Mucosa of descending colon (tissue), 3 donors: ENCODE results near the gene CENPP. TPM values are rescaled to one million over a fixed set of nuclear protein-coding genes. Genes with fewer than 3 reads are reported as not detected.

Experiments
- ATAC-seq: fragments of 200-7000 bp; cut with Tn5 transposase; one replicate; pipeline ENCODE4 v1.9.1; 2020; ENCODE audit warnings: mild to moderate bottlenecking, moderate library complexity
- DNase-seq, 3 donors: peaks; one replicate each; pipeline ENCODE4 v3.0.0-alpha.2; 2020
- H3K36me3 ChIP-seq: fragments of 200-600 bp; one replicate; pipeline ENCODE4 v1.8.0; 2021; ENCODE audit warnings: low read depth, mild to moderate bottlenecking
- H3K4me1 ChIP-seq: fragments of 200-600 bp; one replicate; pipeline ENCODE4 v1.8.0; 2021; ENCODE audit warnings: low read depth, mild to moderate bottlenecking
- H3K4me3 ChIP-seq: fragments of 200-600 bp; one replicate; pipeline ENCODE4 v1.8.0; 2021; ENCODE audit warnings: mild to moderate bottlenecking
- H3K9me3 ChIP-seq: fragments of 200-600 bp; one replicate; pipeline ENCODE4 v1.8.0; 2021; ENCODE audit warnings: mild to moderate bottlenecking
- CTCF ChIP-seq: fragments of 200-600 bp; IDR thresholded peaks from one replicate; pipeline ENCODE4 v1.8.0; 2022; ENCODE audit warnings: antibody characterized with exemption, mild to moderate bottlenecking
- intact Hi-C, 2 donors: fragments of 100-400 bp; cut with DNase I in 1 of 2; cut with micrococcal nuclease in 1 of 2; formaldehyde crosslinking; loops; one replicate each; pipeline versions ENCODE4 v1.11.0 to v1.11.1; 2022; cut with DNase I, micrococcal nuclease
- total RNA-seq, 3 donors: library from RNA; stranded (reverse); fragmentation: NEBNext Ultra II Directional in 2 of 3; extraction: Animal tissue kit (Norgen Biotek cat#: 25700) in 2 of 3; gene quantifications; one replicate each; pipeline versions ENCODE4 v1.2.1 to v1.2.4, GENCODE V29; 2021 to 2023
- donor health status: DM: no; HTN: no; CAD: no; lungs with moderate emphysema.
- donor health status: DM: no; HTN: no; CAD: no.
- donor health status: DM: no; HTN: yes; CAD: no.

Gene CENPP
- total RNA-seq, 3 donors from 2014 or later: 2.0 to 4.9 (median 3.3) TPM

GRCh38 chr9:92650839-92651621 is 325.3 kb downstream of the CENPP start:
- DNase-seq: no peak
- intact Hi-C loops: no loop called here
- Histone ChIP-seq H3K9me3 (no peaks in the 10 kb centered on the region), H3K4me1 (no peaks in the 10 kb centered on the region), H3K4me3 (no peak overlapping the region), H3K36me3 (no peaks in the 10 kb centered on the region)
- no peak for ATAC-seq
- no peak for TF ChIP-seq CTCF

- Histone ChIP-seq H3K4me1 (no peaks in the 10 kb centered on the region), H3K9me3 (no peaks in the 10 kb centered on the region), H3K4me3 (no peak overlapping the region), H3K36me3 (no peaks in the 10 kb centered on the region)
- intact Hi-C loops: no loop called here
- TF ChIP-seq CTCF: no peak
- ATAC-seq (no peak), DNase-seq (no peak)
Observed at GRCh38 chr9:92652461-92652860, 326.7 kb downstream of the CENPP start.

DNA sequence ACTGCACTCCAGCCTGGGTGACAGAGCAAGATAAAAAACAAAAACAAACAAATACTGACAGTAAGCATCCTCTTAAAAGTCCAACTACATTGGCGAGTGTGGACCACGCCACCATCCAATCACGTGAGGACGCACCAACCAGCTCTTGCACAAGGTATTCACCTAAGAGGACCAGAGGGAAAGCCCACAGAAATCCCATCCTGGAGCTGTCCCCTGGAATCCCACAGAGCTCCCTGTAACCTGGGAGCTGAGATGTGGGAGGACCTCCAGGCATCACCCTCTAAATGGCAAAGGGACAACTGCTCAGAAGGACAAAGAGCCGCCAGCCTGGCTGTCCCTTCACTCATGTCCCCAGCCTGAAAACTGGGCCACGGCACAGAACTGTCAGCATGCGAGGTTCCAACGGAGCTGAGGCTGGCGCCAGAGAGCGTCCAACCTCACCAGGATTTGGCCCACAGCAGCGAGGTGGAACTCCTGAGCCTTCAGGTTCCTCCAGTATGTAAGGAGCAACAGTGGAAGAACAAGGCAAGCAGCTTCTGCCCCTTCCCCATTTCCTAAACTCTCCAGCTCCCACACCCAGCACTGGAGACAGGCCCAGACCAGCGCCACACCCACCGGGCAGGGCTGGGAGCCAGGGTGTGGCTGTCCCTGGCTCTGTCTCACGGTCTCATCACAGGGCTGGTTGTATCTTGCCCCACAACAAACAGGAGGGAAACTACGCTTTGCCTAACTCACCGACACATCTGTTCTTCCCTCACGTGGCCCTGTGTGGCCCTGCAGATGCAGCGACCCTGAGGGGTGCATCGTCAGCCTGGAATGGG is 328.9 kb downstream of the CENPP start:
- Histone ChIP-seq H3K9me3 (no peaks in the 10 kb centered on the region), H3K4me1 (no peaks in the 10 kb centered on the region), H3K36me3 (no peaks in the 10 kb centered on the region), H3K4me3 (no peak overlapping the region)
- no peak for TF ChIP-seq CTCF
- ATAC-seq (peak; percentile 64), DNase-seq (peak in 1 of 3 donors; percentile 57)
- intact Hi-C loops: no loop called here

DNA sequence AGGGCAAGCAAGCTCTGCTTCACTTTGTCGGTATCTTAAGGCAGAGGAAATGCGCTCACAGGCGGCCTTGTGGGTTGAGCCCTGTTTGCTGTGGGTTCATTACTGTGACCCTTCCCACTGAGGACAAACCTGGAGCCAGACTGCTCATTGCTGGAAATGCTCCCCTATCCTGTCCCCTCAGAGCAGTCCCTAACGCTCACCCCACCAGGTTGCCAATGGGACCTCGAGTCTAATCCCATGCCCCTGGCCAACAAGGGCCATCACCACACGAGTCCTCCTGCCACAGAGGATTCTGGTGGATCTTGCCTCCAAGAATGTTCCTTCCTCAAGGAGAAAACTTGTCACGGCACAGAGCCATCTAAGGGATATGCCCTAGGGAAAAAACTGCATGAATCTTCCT is 329.6 kb downstream of the CENPP start:
- no peak overlapping the region for H3K4me3 ChIP-seq
- TF ChIP-seq CTCF: no peak
- H3K9me3 ChIP-seq: no peaks in the 10 kb centered on the region
- no peaks in the 10 kb centered on the region for H3K4me1 ChIP-seq
- H3K36me3 ChIP-seq: no peaks in the 10 kb centered on the region
- ATAC-seq: no peak
- intact Hi-C loops: no loop called here
- no peak for DNase-seq

- H3K9me3 ChIP-seq: no peaks in the 10 kb centered on the region
- no peak for TF ChIP-seq CTCF
- H3K36me3 ChIP-seq: no peaks in the 10 kb centered on the region
- DNase-seq (no peak), ATAC-seq (no peak)
- no peaks in the 10 kb centered on the region for H3K4me1 ChIP-seq
- no peak overlapping the region for H3K4me3 ChIP-seq
- intact Hi-C loops: no loop called here
Observed at GRCh38 chr9:92655896-92656536, 330.3 kb downstream of the CENPP start.
